ENCODE measurements around the gene PPP5C. TPM values are rescaled to one million over a fixed set of nuclear protein-coding genes. Genes with fewer than 3 reads are reported as not detected.
"Not testable (repeated sequence)": the region's sequence is repeated elsewhere in the genome, so short reads cannot be mapped to it uniquely, and the experiment has no call there.

Gene PPP5C
- polyA plus RNA-seq, 3 donors, result 102 to 106 (median 104) TPM

- not testable (repeated sequence) for DNase-seq (ENCODE audit: extremely low read depth in 1 of 11, low read depth in 9 of 11, low spot score in 4 of 11)
Observed at GRCh38 chr19:46375476-46376067, 28.7 kb downstream of the PPP5C start.

GRCh38 chr19:46376241-46377153 is 29.6 kb downstream of the PPP5C start:
- DNase-seq (ENCODE audit: extremely low read depth in 1 of 11, low read depth in 9 of 11, low spot score in 4 of 11), result no peak

GRCh38 chr19:46378268-46378667 is 31.4 kb downstream of the PPP5C start:
- peak in 2 of 11 donors; percentile 19 to 38 for DNase-seq (ENCODE audit: extremely low read depth in 1 of 11, low read depth in 9 of 11, low spot score in 4 of 11)

GRCh38 chr19:46380690-46381089 is 33.8 kb downstream of the PPP5C start:
- DNase-seq (ENCODE audit: extremely low read depth in 1 of 11, low read depth in 9 of 11, low spot score in 4 of 11), result no peak

- DNase-seq (ENCODE audit: extremely low read depth in 1 of 11, low read depth in 9 of 11, low spot score in 4 of 11), result no peak
Observed at GRCh38 chr19:46381346-46381745, 34.5 kb downstream of the PPP5C start.

- DNase-seq (ENCODE audit: extremely low read depth in 1 of 11, low read depth in 9 of 11, low spot score in 4 of 11), result no peak
Observed at GRCh38 chr19:46381756-46382345, 35.0 kb downstream of the PPP5C start.

GRCh38 chr19:46383171-46383815 is 36.4 kb downstream of the PPP5C start:
- DNase-seq (ENCODE audit: extremely low read depth in 1 of 11, low read depth in 9 of 11, low spot score in 4 of 11), result no peak

GRCh38 chr19:46383846-46384245 is 37.0 kb downstream of the PPP5C start:
- no peak for DNase-seq (ENCODE audit: extremely low read depth in 1 of 11, low read depth in 9 of 11, low spot score in 4 of 11)

GRCh38 chr19:46384396-46384795 is 37.5 kb downstream of the PPP5C start:
- DNase-seq (ENCODE audit: extremely low read depth in 1 of 11, low read depth in 9 of 11, low spot score in 4 of 11), result no peak

- no peak for DNase-seq (ENCODE audit: extremely low read depth in 1 of 11, low read depth in 9 of 11, low spot score in 4 of 11)
Observed at GRCh38 chr19:46385636-46386035, 38.7 kb downstream of the PPP5C start.

GRCh38 chr19:46386151-46386550 is 39.3 kb downstream of the PPP5C start:
- DNase-seq (ENCODE audit: extremely low read depth in 1 of 11, low read depth in 9 of 11, low spot score in 4 of 11), result no peak

GRCh38 chr19:46386996-46387712 is 40.3 kb downstream of the PPP5C start:
- DNase-seq (ENCODE audit: extremely low read depth in 1 of 11, low read depth in 9 of 11, low spot score in 4 of 11), result no peak

- DNase-seq (ENCODE audit: extremely low read depth in 1 of 11, low read depth in 9 of 11, low spot score in 4 of 11), result no peak
Observed at GRCh38 chr19:46387713-46388130, 40.8 kb downstream of the PPP5C start.

- DNase-seq (ENCODE audit: extremely low read depth in 1 of 11, low read depth in 9 of 11, low spot score in 4 of 11), result no peak
Observed at GRCh38 chr19:46388311-46389095, 41.6 kb downstream of the PPP5C start.

- DNase-seq (ENCODE audit: extremely low read depth in 1 of 11, low read depth in 9 of 11, low spot score in 4 of 11), result no peak
Observed at GRCh38 chr19:46390121-46390858, 43.4 kb downstream of the PPP5C start.

- no peak for DNase-seq (ENCODE audit: extremely low read depth in 1 of 11, low read depth in 9 of 11, low spot score in 4 of 11)
Observed at GRCh38 chr19:46390866-46391265, 44.0 kb downstream of the PPP5C start.

Measured in renal cortex interstitium (tissue), 11 donors.